ENCODE data around the gene SLC16A6. TPM values are rescaled to one million over a fixed set of nuclear protein-coding genes. Genes with fewer than 3 reads are reported as not detected.

SLC16A6 gene
- polyA plus RNA-seq, 3 donors = 12.3 to 24.7 (median 14.0) TPM

- no peak overlapping the region for H2AFZ ChIP-seq (ENCODE audit: insufficient read depth, low read depth, low read length, poor library complexity, severe bottlenecking)
- peaks cover 55 to 64% of the 10 kb centered on the region in 2 donors for H3K4me1 ChIP-seq (ENCODE audit: control insufficient read depth in 1 of 2, insufficient read depth in 2 of 2, low read length in 2 of 2)
- DNase-seq = peak in 2 of 3 donors; percentile 66 to 80
- no peaks in the 10 kb centered on the region for H3K27me3 ChIP-seq (ENCODE audit: control insufficient read depth in 2 of 2, insufficient read depth in 2 of 2, low read length in 2 of 2)
- Mint-ChIP-seq H3K27me3 (ENCODE audit: low read depth in 3 of 3) (peaks cover 0 to 2% (median 2%) of the 10 kb centered on the region in 3 donors), H3K4me1 (peaks cover 50% of the 10 kb centered on the region), H3K4me3 (peak overlapping the region; percentile 97 to 99), H3K9me3 (peaks cover 0 to 2% (median 0%) of the 10 kb centered on the region in 7 donors), H3K36me3 (peaks cover 27 to 41% of the 10 kb centered on the region in 2 donors), H3K27ac (peak overlapping the region; percentile 96 to 100 (median 99))
- H3K9ac ChIP-seq (ENCODE audit: insufficient read depth, low read length, poor library complexity, severe bottlenecking) = peak overlapping the region; percentile 100
- no peak for TF ChIP-seq CTCF (IDR thresholded peaks at IDR 0.05)
- WGBS (ENCODE audit: insufficient coverage) = 70% methylated on average over 4 of the region's 7 CpGs
- peak overlapping the region; percentile 82 to 97 (median 87) for H3K4me3 ChIP-seq (replicated peaks in 1 of 3; ENCODE audit: low read depth in 2 of 3, low read length in 3 of 3)
- H4K20me1 ChIP-seq (ENCODE audit: insufficient read depth, low read length) = peaks cover 17% of the 10 kb centered on the region
- no peaks in the 10 kb centered on the region for H3K9me3 ChIP-seq (replicated peaks in 1 of 2; ENCODE audit: control insufficient read depth in 1 of 2, insufficient read depth in 1 of 2, low read length in 2 of 2)
- peak overlapping the region; percentile 79 for H3K4me2 ChIP-seq (replicated peaks; ENCODE audit: extremely low read depth, low read length, poor library complexity, severe bottlenecking)
- peaks cover 18 to 25% of the 10 kb centered on the region in 2 donors for H3K36me3 ChIP-seq (replicated peaks in 1 of 2; ENCODE audit: control insufficient read depth in 1 of 2, insufficient read depth in 2 of 2, low read length in 2 of 2)
- intact Hi-C loops (cut with micrococcal nuclease) = no loop called here
- peak overlapping the region; percentile 97 to 100 for H3K27ac ChIP-seq (ENCODE audit: low read depth in 1 of 2, low read length in 2 of 2)
- peaks cover 75% of the 10 kb centered on the region for H3K79me2 ChIP-seq (ENCODE audit: insufficient read depth, low read length)
These were observed 1.5 kb downstream of the SLC16A6 start for GRCh38 chr17:68289473-68289872.

DNA sequence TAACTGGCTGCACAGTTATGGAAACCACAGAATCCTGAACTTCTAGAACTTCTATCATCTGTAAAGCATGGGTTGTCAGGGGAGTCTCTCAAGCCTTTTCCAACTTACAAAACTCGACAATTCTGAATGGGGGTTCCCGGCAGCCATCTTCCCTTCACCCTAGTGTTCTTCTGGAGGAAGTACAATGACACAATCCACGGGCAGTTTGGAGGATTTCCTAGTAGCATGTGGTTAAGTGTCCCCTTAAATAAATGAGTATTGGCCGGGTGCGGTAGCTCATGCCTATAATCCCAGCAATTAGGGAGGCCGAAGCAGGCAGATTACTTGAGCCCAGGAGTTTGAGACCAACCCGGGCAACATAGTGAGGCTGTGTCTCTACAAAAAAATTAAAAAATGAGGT, 2.1 kb downstream of the SLC16A6 start:
- Mint-ChIP-seq H3K36me3 (peaks cover 27 to 44% of the 10 kb centered on the region in 2 donors), H3K27ac (peak overlapping the region; percentile 96 to 100 (median 99)), H3K9me3 (peaks cover 0 to 2% (median 0%) of the 10 kb centered on the region in 7 donors), H3K4me3 (peak overlapping the region; percentile 97 to 99), H3K27me3 (ENCODE audit: low read depth in 3 of 3) (peaks cover 0 to 2% (median 0%) of the 10 kb centered on the region in 3 donors), H3K4me1 (peaks cover 44% of the 10 kb centered on the region)
- 28% methylated on average over 4 of the region's 7 CpGs for WGBS (ENCODE audit: insufficient coverage)
- peak overlapping the region; percentile 82 to 97 (median 87) for H3K4me3 ChIP-seq (replicated peaks in 1 of 3; ENCODE audit: low read depth in 2 of 3, low read length in 3 of 3)
- peaks cover 75% of the 10 kb centered on the region for H3K79me2 ChIP-seq (ENCODE audit: insufficient read depth, low read length)
- peaks cover 20 to 29% of the 10 kb centered on the region in 2 donors for H3K36me3 ChIP-seq (replicated peaks in 1 of 2; ENCODE audit: control insufficient read depth in 1 of 2, insufficient read depth in 2 of 2, low read length in 2 of 2)
- intact Hi-C loops (cut with micrococcal nuclease) = no loop called here
- peak overlapping the region; percentile 100 for H3K9ac ChIP-seq (ENCODE audit: insufficient read depth, low read length, poor library complexity, severe bottlenecking)
- TF ChIP-seq CTCF (IDR thresholded peaks at IDR 0.05) = peak; percentile 73
- H2AFZ ChIP-seq (ENCODE audit: insufficient read depth, low read depth, low read length, poor library complexity, severe bottlenecking) = no peak overlapping the region
- H4K20me1 ChIP-seq (ENCODE audit: insufficient read depth, low read length) = peaks cover 19% of the 10 kb centered on the region
- peak; percentile 86 to 96 (median 93) for DNase-seq
- no peaks in the 10 kb centered on the region for H3K27me3 ChIP-seq (ENCODE audit: control insufficient read depth in 2 of 2, insufficient read depth in 2 of 2, low read length in 2 of 2)
- peak overlapping the region; percentile 79 for H3K4me2 ChIP-seq (replicated peaks; ENCODE audit: extremely low read depth, low read length, poor library complexity, severe bottlenecking)
- H3K4me1 ChIP-seq (ENCODE audit: control insufficient read depth in 1 of 2, insufficient read depth in 2 of 2, low read length in 2 of 2) = peaks cover 49 to 57% of the 10 kb centered on the region in 2 donors
- no peaks in the 10 kb centered on the region for H3K9me3 ChIP-seq (replicated peaks in 1 of 2; ENCODE audit: control insufficient read depth in 1 of 2, insufficient read depth in 1 of 2, low read length in 2 of 2)
- peak overlapping the region; percentile 97 to 100 for H3K27ac ChIP-seq (ENCODE audit: low read depth in 1 of 2, low read length in 2 of 2)
